Hypothalamus (tissue), 51 donors: Measurements from ENCODE around the gene LRRC4.

Experiments used
- DNase-seq, 51 donors: peaks; one replicate each; lab custom pipeline; 2025; lab: John Stamatoyannopoulos, UW

The LRRC4 gene

GRCh38 chr7:128030654-128031611, at the start of gene LRRC4:
LRRC4 (minus strand) TSS chr7:128031437; CDS start chr7:128030640, 797 bp downstream.
- DNase-seq = peak in 28 of 51 donors; percentile 20 to 78 (median 50)

- DNase-seq = no peak
Observed at GRCh38 chr7:128080169-128080568, 48.9 kb upstream of the LRRC4 start.

GRCh38 chr7:128078309-128078708, 47.1 kb upstream of the LRRC4 start:
- no peak for DNase-seq

- peak in 15 of 51 donors; percentile 7 to 45 (median 16) for DNase-seq
Observed at GRCh38 chr7:128076796-128077271, 45.6 kb upstream of the LRRC4 start.

GRCh38 chr7:128076196-128076795, 45.1 kb upstream of the LRRC4 start:
- peak in 7 of 51 donors; percentile 8 to 42 (median 17) for DNase-seq

GRCh38 chr7:128075242-128076095, 44.2 kb upstream of the LRRC4 start:
- peak in 4 of 51 donors; percentile 20 to 52 (median 35) for DNase-seq

GRCh38 chr7:128074736-128075135, 43.5 kb upstream of the LRRC4 start:
- DNase-seq = no peak

GRCh38 chr7:128074336-128074735, 43.1 kb upstream of the LRRC4 start:
- no peak for DNase-seq

- DNase-seq = no peak
Observed at GRCh38 chr7:128073671-128074310, 42.6 kb upstream of the LRRC4 start.

GRCh38 chr7:128071801-128072200, 40.6 kb upstream of the LRRC4 start:
- no peak for DNase-seq

GRCh38 chr7:128071376-128071775, 40.1 kb upstream of the LRRC4 start:
- DNase-seq = no peak

GRCh38 chr7:128069373-128070364, 38.4 kb upstream of the LRRC4 start:
- DNase-seq = no peak

- DNase-seq = no peak
Observed at GRCh38 chr7:128068785-128069184, 37.5 kb upstream of the LRRC4 start.

- no peak for DNase-seq
Observed at GRCh38 chr7:128067983-128068382, 36.7 kb upstream of the LRRC4 start.

GRCh38 chr7:128066858-128067257, 35.6 kb upstream of the LRRC4 start:
- peak in 1 of 51 donors; percentile 24 for DNase-seq

- no peak for DNase-seq
Observed at GRCh38 chr7:128066395-128066794, 35.2 kb upstream of the LRRC4 start.

- DNase-seq = peak in 1 of 51 donors; percentile 15
Observed at GRCh38 chr7:128065872-128066271, 34.6 kb upstream of the LRRC4 start.

- DNase-seq = peak in 1 of 51 donors; percentile 13
Observed at GRCh38 chr7:128063088-128063487, 31.9 kb upstream of the LRRC4 start.

- no peak for DNase-seq
Observed at GRCh38 chr7:128060018-128060417, 28.8 kb upstream of the LRRC4 start.
